Effector memory CD8-positive, alpha-beta T cell (primary cell): ENCODE measurements around the gene ENTPD1.
A peak's percentile ranks its signal among the peaks of the same experiment; 100 is the strongest.
"Not testable (repeated sequence)": the region's sequence is repeated elsewhere in the genome, so short reads cannot be mapped to it uniquely, and the experiment has no call there.

Source experiments
- ATAC-seq: fragments of 150-1000 bp; cut with Tn5 transposase; replicated peaks from 2 replicates; pipeline ENCODE4 v1.10.0; 2021; ENCODE audit warnings: mild to moderate bottlenecking, moderate library complexity
- DNase-seq, 3 experiments: peaks; one replicate each; pipeline ENCODE4 v3.0.0; 2021
- H3K27ac Mint-ChIP-seq, 2 donors: one replicate each; pipeline ENCODE4 v1.8.0; 2022; ENCODE audit warnings: mild to moderate bottlenecking in 2 of 2, mixed read lengths in 2 of 2, moderate library complexity in 2 of 2
- H3K27me3 Mint-ChIP-seq, 2 donors: one replicate each; pipeline ENCODE4 v1.8.0; 2022; ENCODE audit warnings: mixed read lengths in 2 of 2
- H3K36me3 Mint-ChIP-seq: one replicate; pipeline ENCODE4 v1.8.0; 2022; ENCODE audit warnings: mild to moderate bottlenecking, moderate library complexity, mixed read lengths; ENCODE audit not compliant: insufficient read depth
- H3K4me1 Mint-ChIP-seq, 2 donors: one replicate each; pipeline ENCODE4 v1.8.0; 2022; ENCODE audit warnings: low read depth in 2 of 2, mixed read lengths in 2 of 2
- H3K4me3 Mint-ChIP-seq, 2 donors: one replicate each; pipeline ENCODE4 v1.8.0; 2022; ENCODE audit warnings: mild to moderate bottlenecking in 2 of 2, mixed read lengths in 2 of 2, moderate library complexity in 2 of 2
- H3K9me3 Mint-ChIP-seq, 2 donors: one replicate each; pipeline ENCODE4 v1.8.0; 2022; ENCODE audit warnings: mixed read lengths in 2 of 2

The ENTPD1 gene

GRCh38 chr10:95876756-95877155 is 120.8 kb downstream of the ENTPD1 start:
- Mint-ChIP-seq H3K9me3 (no peaks in the 10 kb centered on the region), H3K4me3 (no peak overlapping the region), H3K27me3 (no peaks in the 10 kb centered on the region), H3K4me1 (no peaks in the 10 kb centered on the region), H3K36me3 (no peaks in the 10 kb centered on the region), H3K27ac (no peak overlapping the region)
- ATAC-seq (no peak), DNase-seq (no peak)

- DNase-seq (no peak), ATAC-seq (no peak)
- Mint-ChIP-seq H3K9me3 (no peaks in the 10 kb centered on the region), H3K36me3 (no peaks in the 10 kb centered on the region), H3K4me3 (no peak overlapping the region), H3K4me1 (no peaks in the 10 kb centered on the region), H3K27me3 (no peaks in the 10 kb centered on the region), H3K27ac (no peak overlapping the region)
Measured at GRCh38 chr10:95877881-95878280, 121.9 kb downstream of the ENTPD1 start.

GRCh38 chr10:95880704-95881103 is 124.7 kb downstream of the ENTPD1 start:
- H3K4me1 Mint-ChIP-seq, result no peaks in the 10 kb centered on the region
- no peaks in the 10 kb centered on the region for H3K36me3 Mint-ChIP-seq
- no peak overlapping the region for H3K27ac Mint-ChIP-seq
- H3K4me3 Mint-ChIP-seq, result no peak overlapping the region
- H3K9me3 Mint-ChIP-seq, result no peaks in the 10 kb centered on the region
- ATAC-seq, result no peak
- no peak for DNase-seq
- H3K27me3 Mint-ChIP-seq, result no peaks in the 10 kb centered on the region

GRCh38 chr10:95881316-95881715 is 125.4 kb downstream of the ENTPD1 start:
- DNase-seq (no peak), ATAC-seq (no peak)
- no peaks in the 10 kb centered on the region for H3K9me3 Mint-ChIP-seq
- H3K36me3 Mint-ChIP-seq, result no peaks in the 10 kb centered on the region
- no peak overlapping the region for H3K4me3 Mint-ChIP-seq
- H3K27ac Mint-ChIP-seq, result no peak overlapping the region
- no peaks in the 10 kb centered on the region for H3K27me3 Mint-ChIP-seq
- no peaks in the 10 kb centered on the region for H3K4me1 Mint-ChIP-seq

- Mint-ChIP-seq H3K4me1 (no peaks in the 10 kb centered on the region), H3K27ac (no peak overlapping the region), H3K9me3 (no peaks in the 10 kb centered on the region), H3K4me3 (no peak overlapping the region), H3K27me3 (no peaks in the 10 kb centered on the region), H3K36me3 (no peaks in the 10 kb centered on the region)
- no peak for ATAC-seq
- DNase-seq, result no peak
Measured at GRCh38 chr10:95889830-95890229, 133.9 kb downstream of the ENTPD1 start.

GRCh38 chr10:95896071-95896850 is 140.3 kb downstream of the ENTPD1 start:
- DNase-seq, result no peak
- H3K27me3 Mint-ChIP-seq, result no peaks in the 10 kb centered on the region
- H3K4me1 Mint-ChIP-seq, result no peaks in the 10 kb centered on the region
- no peak overlapping the region for H3K4me3 Mint-ChIP-seq
- no peaks in the 10 kb centered on the region for H3K9me3 Mint-ChIP-seq
- no peak for ATAC-seq
- peaks cover 31% of the 10 kb centered on the region for H3K36me3 Mint-ChIP-seq
- peak overlapping the region in 1 of 2 donors; percentile 57 for H3K27ac Mint-ChIP-seq

- H3K27ac Mint-ChIP-seq, H3K36me3 Mint-ChIP-seq, H3K9me3 Mint-ChIP-seq, ATAC-seq, DNase-seq, H3K4me1 Mint-ChIP-seq, H3K27me3 Mint-ChIP-seq: not testable (repeated sequence)
- peak overlapping the region; percentile 88 to 91 for H3K4me3 Mint-ChIP-seq
Measured at GRCh38 chr10:95905897-95906580, 150.1 kb downstream of the ENTPD1 start.

- H3K27ac Mint-ChIP-seq, result peak overlapping the region; percentile 13 to 84
- DNase-seq (peak; percentile 1 to 27 (median 5)), ATAC-seq (peak; percentile 48)
- no peaks in the 10 kb centered on the region for H3K27me3 Mint-ChIP-seq
- H3K36me3 Mint-ChIP-seq, result peaks cover 4% of the 10 kb centered on the region
- H3K4me1 Mint-ChIP-seq, result peaks cover 7 to 10% of the 10 kb centered on the region in 2 donors
- no peaks in the 10 kb centered on the region for H3K9me3 Mint-ChIP-seq
- peak overlapping the region; percentile 88 to 91 for H3K4me3 Mint-ChIP-seq
Measured at GRCh38 chr10:95906677-95907455, 150.9 kb downstream of the ENTPD1 start.

GRCh38 chr10:95907456-95908253 is 151.7 kb downstream of the ENTPD1 start, which contains the start of gene CC2D2B:
Gene CC2D2B (plus strand): TSS chr10:95907975. CDS start chr10:95911324, 3,349 bp downstream.
- peak within 1 kb of the TSS; percentile 88 to 91 for H3K4me3 Mint-ChIP-seq
- H3K9me3 Mint-ChIP-seq, result no peaks in the 10 kb centered on the region
- peaks cover 7 to 10% of the 10 kb centered on the region in 2 donors for H3K4me1 Mint-ChIP-seq
- H3K27me3 Mint-ChIP-seq, result no peaks in the 10 kb centered on the region
- ATAC-seq (peak; percentile 81), DNase-seq (peak; percentile 35 to 45 (median 45))
- peaks cover 4% of the 10 kb centered on the region for H3K36me3 Mint-ChIP-seq
- peak within 1 kb of the TSS; percentile 67 to 84 for H3K27ac Mint-ChIP-seq

- H3K4me3 Mint-ChIP-seq, result peak overlapping the region; percentile 88 to 91
- peaks cover 7 to 10% of the 10 kb centered on the region in 2 donors for H3K4me1 Mint-ChIP-seq
- no peaks in the 10 kb centered on the region for H3K27me3 Mint-ChIP-seq
- ATAC-seq (no peak), DNase-seq (no peak)
- peaks cover 4% of the 10 kb centered on the region for H3K36me3 Mint-ChIP-seq
- H3K9me3 Mint-ChIP-seq, result no peaks in the 10 kb centered on the region
- H3K27ac Mint-ChIP-seq, result no peak overlapping the region
Measured at GRCh38 chr10:95908450-95908849, 152.5 kb downstream of the ENTPD1 start.

- Mint-ChIP-seq H3K36me3 (peaks cover 4% of the 10 kb centered on the region), H3K4me1 (peaks cover 7 to 10% of the 10 kb centered on the region in 2 donors), H3K27me3 (peaks cover 6 to 7% of the 10 kb centered on the region in 2 donors), H3K27ac (no peak overlapping the region), H3K9me3 (no peaks in the 10 kb centered on the region), H3K4me3 (no peak overlapping the region)
- DNase-seq (no peak), ATAC-seq (no peak)
Measured at GRCh38 chr10:95909561-95909960, 153.6 kb downstream of the ENTPD1 start.

GRCh38 chr10:95916039-95916438 is 160.1 kb downstream of the ENTPD1 start:
- not testable (repeated sequence) for H3K4me3 Mint-ChIP-seq, H3K27ac Mint-ChIP-seq, H3K36me3 Mint-ChIP-seq, DNase-seq, ATAC-seq, H3K9me3 Mint-ChIP-seq, H3K4me1 Mint-ChIP-seq
- H3K27me3 Mint-ChIP-seq, result peaks cover 19 to 40% of the 10 kb centered on the region in 2 donors
